Natural killer cell (primary cell): ENCODE results near the gene TCF7L2. TPM values are rescaled to one million over a fixed set of nuclear protein-coding genes. Genes with fewer than 3 reads are reported as not detected.

Experiments used
- ATAC-seq, 3 donors: fragments of 150-1000 bp in 2 of 3; fragments of 200-7000 bp in 1 of 3; cut with Tn5 transposase; 1 replicate in 1 of 3; 2 replicates in 2 of 3; pipeline ENCODE4 v1.10.0; 2021; ENCODE audit warnings: mild to moderate bottlenecking in 2 of 3, moderate library complexity in 2 of 3
- DNase-seq, 2 donors: peaks; one replicate each; pipeline versions ENCODE4 v3.0.0 to v3.0.0-alpha.2; 2013 to 2021; ENCODE audit warnings: mixed read lengths in 1 of 2
- H3K27ac ChIP-seq: one replicate; pipeline ENCODE4 v1.5.1; 2013; ENCODE audit warnings: mild to moderate bottlenecking, low read length
- H3K27me3 ChIP-seq: one replicate; pipeline ENCODE4 v1.6.1; 2013; ENCODE audit warnings: low read length; ENCODE audit not compliant: control insufficient read depth, insufficient read depth
- H3K36me3 ChIP-seq: one replicate; pipeline ENCODE4 v1.6.1; 2013; ENCODE audit warnings: low read length; ENCODE audit not compliant: control insufficient read depth, insufficient read depth
- H3K4me1 ChIP-seq: one replicate; pipeline ENCODE4 v1.6.1; 2013; ENCODE audit warnings: low read length; ENCODE audit not compliant: control insufficient read depth, insufficient read depth
- H3K4me3 ChIP-seq: one replicate; pipeline ENCODE4 v1.5.1; 2013; ENCODE audit warnings: low read length
- H3K9me3 ChIP-seq: one replicate; pipeline ENCODE4 v1.6.1; 2013; ENCODE audit warnings: low read length; ENCODE audit not compliant: control insufficient read depth, insufficient read depth
- H3K27ac Mint-ChIP-seq, 2 donors: one replicate each; pipeline ENCODE4 v1.8.0; 2022; ENCODE audit warnings: mild to moderate bottlenecking in 2 of 2, mixed read lengths in 2 of 2, moderate library complexity in 1 of 2
- H3K27me3 Mint-ChIP-seq, 2 donors: one replicate each; pipeline ENCODE4 v1.8.0; 2022; ENCODE audit warnings: low read depth in 2 of 2, mixed read lengths in 2 of 2
- H3K36me3 Mint-ChIP-seq: one replicate; pipeline ENCODE4 v1.8.0; 2022; ENCODE audit warnings: mixed read lengths
- H3K4me1 Mint-ChIP-seq, 2 donors: one replicate each; pipeline ENCODE4 v1.8.0; 2022; ENCODE audit warnings: mixed read lengths in 2 of 2
- H3K4me3 Mint-ChIP-seq: one replicate; pipeline ENCODE4 v1.8.0; 2022; ENCODE audit warnings: mild to moderate bottlenecking, moderate library complexity, mixed read lengths
- H3K9me3 Mint-ChIP-seq, 2 donors: one replicate each; pipeline ENCODE4 v1.8.0; 2022; ENCODE audit warnings: mixed read lengths in 2 of 2
- WGBS: methylation state at CpG from one replicate; pipeline ENCODE4 v1.1.7; 2013; ENCODE audit warnings: missing lambda C conversion rate; ENCODE audit not compliant: insufficient coverage; 5-methylcytosine and 5-hydroxymethylcytosine counted together
- intact Hi-C: fragments of 100-400 bp; cut with micrococcal nuclease; formaldehyde crosslinking; loops from one replicate; pipeline ENCODE4 v1.14.2; 2022
- total RNA-seq, 4 donors: library from RNA; stranded (reverse); fragments of 120-200 nt in 1 of 4; gene quantifications; one replicate each; pipeline versions ENCODE4 v1.2.3 to v1.2.4, GENCODE V29; 2013 to 2022
- TF ChIP-seq, protein P1 (sequence below): fragments of 200-600 bp; IDR thresholded peaks from one replicate; pipeline ENCODE4 v1.8.0; 2022; ENCODE audit warnings: antibody characterized with exemption

TCF7L2 gene
- total RNA-seq, 3 donors from 2014 or later (not counting 1 experiment from before 2014, with no cell fraction given): 10.4 to 32.7 (median 15.3) TPM

GRCh38 chr10:112967200-112967599 is 17.2 kb downstream of the TCF7L2 start:
- intact Hi-C loops: no loop called here
- no peaks in the 10 kb centered on the region for H3K9me3 ChIP-seq
- ATAC-seq (no peak), DNase-seq (no peak)
- TF ChIP-seq, protein P1, sequence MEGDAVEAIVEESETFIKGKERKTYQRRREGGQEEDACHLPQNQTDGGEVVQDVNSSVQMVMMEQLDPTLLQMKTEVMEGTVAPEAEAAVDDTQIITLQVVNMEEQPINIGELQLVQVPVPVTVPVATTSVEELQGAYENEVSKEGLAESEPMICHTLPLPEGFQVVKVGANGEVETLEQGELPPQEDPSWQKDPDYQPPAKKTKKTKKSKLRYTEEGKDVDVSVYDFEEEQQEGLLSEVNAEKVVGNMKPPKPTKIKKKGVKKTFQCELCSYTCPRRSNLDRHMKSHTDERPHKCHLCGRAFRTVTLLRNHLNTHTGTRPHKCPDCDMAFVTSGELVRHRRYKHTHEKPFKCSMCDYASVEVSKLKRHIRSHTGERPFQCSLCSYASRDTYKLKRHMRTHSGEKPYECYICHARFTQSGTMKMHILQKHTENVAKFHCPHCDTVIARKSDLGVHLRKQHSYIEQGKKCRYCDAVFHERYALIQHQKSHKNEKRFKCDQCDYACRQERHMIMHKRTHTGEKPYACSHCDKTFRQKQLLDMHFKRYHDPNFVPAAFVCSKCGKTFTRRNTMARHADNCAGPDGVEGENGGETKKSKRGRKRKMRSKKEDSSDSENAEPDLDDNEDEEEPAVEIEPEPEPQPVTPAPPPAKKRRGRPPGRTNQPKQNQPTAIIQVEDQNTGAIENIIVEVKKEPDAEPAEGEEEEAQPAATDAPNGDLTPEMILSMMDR: no peak
- H3K4me1 Mint-ChIP-seq: peaks cover 0 to 15% of the 10 kb centered on the region in 2 donors
- H3K27ac Mint-ChIP-seq: no peak overlapping the region
- no peaks in the 10 kb centered on the region for H3K36me3 Mint-ChIP-seq
- no peak overlapping the region for H3K4me3 Mint-ChIP-seq
- no peaks in the 10 kb centered on the region for H3K4me1 ChIP-seq
- H3K27me3 ChIP-seq: no peaks in the 10 kb centered on the region
- H3K27me3 Mint-ChIP-seq: peaks cover 0 to under 1% of the 10 kb centered on the region in 2 donors
- no peak overlapping the region for H3K4me3 ChIP-seq
- H3K27ac ChIP-seq: no peak overlapping the region
- 92% methylated on average over 5 of the region's 5 CpGs for WGBS
- H3K36me3 ChIP-seq: no peaks in the 10 kb centered on the region
- H3K9me3 Mint-ChIP-seq: no peaks in the 10 kb centered on the region

DNA sequence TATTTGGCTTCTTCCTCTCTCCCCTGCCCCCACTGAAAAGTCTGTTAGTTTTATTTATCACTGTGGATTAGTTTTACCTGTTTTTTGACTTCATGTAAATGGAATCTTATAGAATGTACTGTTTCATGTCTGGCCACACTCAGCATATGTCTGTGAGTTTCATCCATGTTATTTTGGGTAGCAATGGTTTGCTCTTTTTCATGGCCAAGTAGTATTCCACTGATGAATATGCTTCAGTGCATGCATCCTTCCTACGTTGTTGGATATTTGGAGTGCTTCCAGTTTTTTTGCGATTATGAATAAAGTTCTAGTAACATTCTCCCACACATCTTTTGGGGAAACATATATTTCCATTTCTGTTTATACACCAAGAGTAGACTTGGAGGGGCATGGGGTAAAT is 19.1 kb downstream of the TCF7L2 start:
- no peaks in the 10 kb centered on the region for H3K9me3 ChIP-seq
- intact Hi-C loops: no loop called here
- Mint-ChIP-seq H3K27ac (no peak overlapping the region), H3K36me3 (no peaks in the 10 kb centered on the region), H3K9me3 (no peaks in the 10 kb centered on the region), H3K27me3 (no peaks in the 10 kb centered on the region), H3K4me3 (no peak overlapping the region), H3K4me1 (peaks cover 0 to 13% of the 10 kb centered on the region in 2 donors)
- H3K4me1 ChIP-seq: no peaks in the 10 kb centered on the region
- H3K27ac ChIP-seq: no peak overlapping the region
- ATAC-seq (no peak), DNase-seq (no peak)
- H3K4me3 ChIP-seq: no peak overlapping the region
- no peaks in the 10 kb centered on the region for H3K36me3 ChIP-seq
- WGBS: 93% methylated on average over 2 of the region's 2 CpGs
- H3K27me3 ChIP-seq: no peaks in the 10 kb centered on the region
- TF ChIP-seq, protein P1: no peak

DNA sequence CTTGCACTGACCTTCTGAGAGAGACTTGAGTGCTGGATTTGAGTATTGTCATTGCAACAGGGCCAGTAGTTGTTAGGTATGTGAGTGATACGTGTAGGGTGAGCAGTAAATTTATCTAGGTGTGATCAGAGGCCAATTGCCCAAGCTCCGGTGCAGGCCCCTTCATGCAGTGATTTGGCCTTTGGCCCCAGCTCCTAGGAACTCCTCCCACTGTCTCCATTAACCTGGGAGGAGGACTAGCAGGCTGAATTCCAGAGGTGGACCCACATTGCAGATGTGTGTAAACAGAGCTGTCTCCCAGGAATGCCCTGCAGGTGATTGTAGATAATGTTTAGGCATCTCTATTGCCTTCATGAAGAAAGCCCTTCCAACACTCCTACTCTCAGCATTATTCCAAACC is 19.5 kb downstream of the TCF7L2 start:
- intact Hi-C loops: no loop called here
- Mint-ChIP-seq H3K9me3 (no peaks in the 10 kb centered on the region), H3K36me3 (no peaks in the 10 kb centered on the region), H3K4me3 (no peak overlapping the region), H3K4me1 (peaks cover 0 to 9% of the 10 kb centered on the region in 2 donors), H3K27ac (no peak overlapping the region), H3K27me3 (no peaks in the 10 kb centered on the region)
- Histone ChIP-seq H3K4me1 (no peaks in the 10 kb centered on the region), H3K9me3 (no peaks in the 10 kb centered on the region), H3K4me3 (no peak overlapping the region), H3K27me3 (no peaks in the 10 kb centered on the region), H3K36me3 (no peaks in the 10 kb centered on the region), H3K27ac (no peak overlapping the region)
- TF ChIP-seq, protein P1: no peak
- DNase-seq (no peak), ATAC-seq (no peak)
- 96% methylated on average over 2 of the region's 2 CpGs for WGBS

DNA sequence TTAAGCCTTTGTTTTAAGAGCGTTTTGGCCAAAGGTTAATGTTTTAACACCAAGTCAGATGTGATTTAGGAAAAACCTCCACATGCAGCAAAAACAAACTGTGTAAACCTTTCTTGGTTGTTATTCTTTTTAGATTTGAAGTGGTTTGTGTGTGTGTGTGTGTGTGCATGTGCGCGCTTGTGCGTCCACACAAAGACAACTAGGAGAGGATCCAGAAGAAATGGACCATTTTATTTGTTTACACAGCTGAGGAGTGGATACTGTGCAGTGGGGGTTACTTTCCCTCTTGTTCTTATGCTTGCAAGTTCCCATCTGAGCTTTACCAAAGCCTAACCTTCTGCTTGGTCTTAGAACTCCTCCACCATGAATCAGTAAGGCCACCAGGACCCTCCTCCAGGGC is 20.0 kb downstream of the TCF7L2 start:
- intact Hi-C loops: no loop called here
- Histone ChIP-seq H3K36me3 (no peaks in the 10 kb centered on the region), H3K27ac (no peak overlapping the region), H3K4me3 (no peak overlapping the region), H3K4me1 (no peaks in the 10 kb centered on the region), H3K27me3 (no peaks in the 10 kb centered on the region), H3K9me3 (no peaks in the 10 kb centered on the region)
- H3K4me1 Mint-ChIP-seq: peaks cover 0 to 5% of the 10 kb centered on the region in 2 donors
- 91% methylated on average over 4 of the region's 4 CpGs for WGBS
- no peaks in the 10 kb centered on the region for H3K9me3 Mint-ChIP-seq
- no peak for ATAC-seq
- no peak overlapping the region for H3K4me3 Mint-ChIP-seq
- H3K27ac Mint-ChIP-seq: no peak overlapping the region
- H3K27me3 Mint-ChIP-seq: no peaks in the 10 kb centered on the region
- no peaks in the 10 kb centered on the region for H3K36me3 Mint-ChIP-seq
- TF ChIP-seq, protein P1: no peak
- DNase-seq: no peak
